ENCODE results near the gene ITPKB.
"Not testable (repeated sequence)": the region's sequence is repeated elsewhere in the genome, so short reads cannot be mapped to it uniquely, and the experiment has no call there.

Gene ITPKB

DNA sequence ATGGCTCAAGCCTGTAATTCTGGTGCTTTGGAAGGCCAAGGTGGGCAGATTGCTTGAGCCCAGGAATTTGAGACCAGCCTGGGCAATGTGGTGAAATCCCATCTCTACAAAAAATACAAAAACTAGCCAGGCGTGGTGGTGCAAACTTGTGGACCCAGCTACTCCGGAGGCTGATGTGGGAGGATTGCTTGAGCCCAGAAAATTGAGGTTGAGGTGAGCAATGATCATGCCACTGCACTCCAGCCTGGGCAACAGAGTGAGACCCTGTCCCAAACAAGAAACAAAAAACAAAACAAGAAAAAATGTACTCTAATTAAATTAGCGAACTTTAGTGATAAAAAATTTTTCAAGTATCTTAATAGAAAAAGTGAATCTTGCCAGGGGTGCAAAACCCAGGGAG lies 28.1 kb upstream of the ITPKB start:
- DNase-seq; H3K4me3 Mint-ChIP-seq; H3K9me3 Mint-ChIP-seq; H3K36me3 Mint-ChIP-seq (ENCODE audit: low read depth); ATAC-seq; H3K27me3 Mint-ChIP-seq; H3K27ac Mint-ChIP-seq: not testable (repeated sequence)
- H3K4me1 Mint-ChIP-seq: peaks cover 20% of the 10 kb centered on the region

DNA sequence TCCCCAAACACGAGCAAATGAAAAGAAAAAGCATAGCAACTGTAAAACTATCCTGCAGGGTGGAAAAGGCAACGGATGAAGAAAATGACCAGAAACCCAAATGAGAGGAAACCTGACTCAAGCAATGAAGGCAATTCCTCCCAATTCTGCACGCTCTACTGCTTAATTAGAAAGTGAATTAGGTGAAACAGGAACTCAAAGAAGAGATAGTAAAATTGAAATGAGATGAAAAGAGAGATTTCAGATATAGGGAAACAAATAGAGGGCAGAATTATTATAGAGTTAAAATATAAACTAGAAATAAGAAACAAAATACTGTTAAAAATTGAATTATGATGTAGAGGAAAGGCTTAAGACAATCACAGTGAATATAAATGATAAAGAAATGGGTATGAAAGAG lies 27.5 kb upstream of the ITPKB start:
- Mint-ChIP-seq H3K36me3 (ENCODE audit: low read depth) (peaks cover 3% of the 10 kb centered on the region), H3K4me3 (no peak overlapping the region), H3K27me3 (no peaks in the 10 kb centered on the region), H3K27ac (no peak overlapping the region), H3K9me3 (no peaks in the 10 kb centered on the region), H3K4me1 (peaks cover 20% of the 10 kb centered on the region)
- ATAC-seq: no peak
- DNase-seq: no peak

GRCh38 chr1:226764533-226764932 lies 25.5 kb upstream of the ITPKB start:
- Mint-ChIP-seq H3K4me1 (peaks cover 20% of the 10 kb centered on the region), H3K36me3 (ENCODE audit: low read depth) (peaks cover 3% of the 10 kb centered on the region), H3K4me3 (no peak overlapping the region), H3K27ac (no peak overlapping the region), H3K9me3 (no peaks in the 10 kb centered on the region), H3K27me3 (no peaks in the 10 kb centered on the region)
- DNase-seq (no peak), ATAC-seq (no peak)

DNA sequence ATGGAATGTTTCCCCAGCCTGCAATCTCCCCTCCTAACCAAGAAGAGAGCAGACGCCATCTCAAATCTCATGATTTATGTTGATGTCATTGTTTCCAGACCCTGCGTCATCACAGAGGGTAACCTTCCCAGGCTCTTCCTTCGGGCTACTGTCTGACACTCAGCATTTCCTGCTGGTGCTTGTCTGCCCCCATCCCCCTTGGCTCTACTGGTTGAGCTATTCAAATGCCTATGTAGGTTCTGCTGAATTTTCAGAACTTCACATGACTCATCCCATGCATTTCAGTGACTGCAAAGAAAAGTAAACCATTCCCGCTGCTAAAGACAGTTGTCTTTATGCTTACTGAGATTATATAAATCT lies 24.8 kb upstream of the ITPKB start:
- Mint-ChIP-seq H3K27ac (peak overlapping the region; percentile 38), H3K36me3 (ENCODE audit: low read depth) (peaks cover 3% of the 10 kb centered on the region), H3K27me3 (no peaks in the 10 kb centered on the region), H3K9me3 (no peaks in the 10 kb centered on the region), H3K4me1 (peaks cover 20% of the 10 kb centered on the region), H3K4me3 (no peak overlapping the region)
- peak; percentile 90 for ATAC-seq
- peak; percentile 24 for DNase-seq

- ATAC-seq (no peak), DNase-seq (no peak)
- Mint-ChIP-seq H3K4me3 (no peak overlapping the region), H3K36me3 (ENCODE audit: low read depth) (peaks cover 3% of the 10 kb centered on the region), H3K4me1 (peaks cover 20% of the 10 kb centered on the region), H3K27ac (peak overlapping the region; percentile 38), H3K27me3 (no peaks in the 10 kb centered on the region), H3K9me3 (no peaks in the 10 kb centered on the region)
Measured at GRCh38 chr1:226762988-226763904, 24.2 kb upstream of the ITPKB start.

DNA sequence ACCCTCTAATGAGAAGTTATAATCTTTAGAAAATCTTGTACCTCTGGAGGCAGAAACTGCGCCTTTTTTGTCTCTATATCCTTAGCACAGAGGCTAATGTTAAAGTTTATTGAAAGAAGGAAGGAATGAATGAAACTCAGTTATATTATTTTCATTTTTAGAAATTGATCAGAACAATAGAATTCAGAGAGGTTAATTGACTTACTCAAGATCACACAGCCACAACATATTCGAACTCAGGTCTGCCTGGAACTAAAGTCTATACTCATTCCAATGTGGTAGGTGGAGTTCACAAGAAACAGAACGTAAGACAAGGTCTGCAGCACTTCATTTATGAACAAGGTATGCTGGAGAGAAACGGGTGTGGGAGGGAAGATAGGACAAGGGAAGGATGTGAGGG lies 23.0 kb upstream of the ITPKB start:
- H3K9me3 Mint-ChIP-seq: no peaks in the 10 kb centered on the region
- peaks cover 20% of the 10 kb centered on the region for H3K4me1 Mint-ChIP-seq
- H3K4me3 Mint-ChIP-seq: no peak overlapping the region

DNA sequence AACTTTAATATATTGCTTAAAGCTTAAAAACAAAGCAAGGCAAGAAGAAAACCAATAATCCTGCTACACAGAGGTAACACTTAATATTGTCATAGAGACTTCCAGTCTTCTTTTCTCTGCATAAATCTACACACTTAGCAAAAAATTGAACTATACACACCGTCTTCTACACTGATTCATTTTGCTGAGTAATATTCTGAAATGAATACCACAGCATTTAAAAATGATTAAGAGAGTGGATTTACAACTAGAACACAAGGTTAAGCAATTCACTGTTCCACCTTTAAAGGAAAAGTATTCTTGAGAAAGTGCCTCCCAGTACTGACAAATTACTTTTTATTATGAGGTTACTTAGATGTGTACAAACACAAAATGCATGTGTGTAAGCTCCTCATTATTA lies 22.2 kb upstream of the ITPKB start:
- H3K4me3 Mint-ChIP-seq: no peak overlapping the region
- no peak overlapping the region for H3K27ac Mint-ChIP-seq
- ATAC-seq (no peak), DNase-seq (no peak)
- H3K36me3 Mint-ChIP-seq (ENCODE audit: low read depth): peaks cover 3% of the 10 kb centered on the region
- H3K9me3 Mint-ChIP-seq: no peaks in the 10 kb centered on the region
- H3K27me3 Mint-ChIP-seq: no peaks in the 10 kb centered on the region
- H3K4me1 Mint-ChIP-seq: peaks cover 20% of the 10 kb centered on the region

More for the DNA sequence above, 23.0 kb upstream of the ITPKB start:
- ATAC-seq (no peak), DNase-seq (no peak)
- Mint-ChIP-seq H3K27me3 (no peaks in the 10 kb centered on the region), H3K27ac (no peak overlapping the region), H3K36me3 (ENCODE audit: low read depth) (peaks cover 3% of the 10 kb centered on the region)

GRCh38 chr1:226754793-226755533 lies 15.9 kb upstream of the ITPKB start:
- DNase-seq (no peak), ATAC-seq (no peak)
- H3K27me3 Mint-ChIP-seq: no peaks in the 10 kb centered on the region
- peak overlapping the region; percentile 25 for H3K27ac Mint-ChIP-seq
- peaks cover 21% of the 10 kb centered on the region for H3K4me1 Mint-ChIP-seq
- no peak overlapping the region for H3K4me3 Mint-ChIP-seq
- H3K36me3 Mint-ChIP-seq (ENCODE audit: low read depth): no peaks in the 10 kb centered on the region
- no peaks in the 10 kb centered on the region for H3K9me3 Mint-ChIP-seq

- no peak overlapping the region for H3K4me3 Mint-ChIP-seq
- DNase-seq (no peak), ATAC-seq (no peak)
- peaks cover 23% of the 10 kb centered on the region for H3K4me1 Mint-ChIP-seq
- no peaks in the 10 kb centered on the region for H3K36me3 Mint-ChIP-seq (ENCODE audit: low read depth)
- H3K27me3 Mint-ChIP-seq: no peaks in the 10 kb centered on the region
- H3K9me3 Mint-ChIP-seq: no peaks in the 10 kb centered on the region
- H3K27ac Mint-ChIP-seq: no peak overlapping the region
Measured at GRCh38 chr1:226754097-226754496, 15.0 kb upstream of the ITPKB start.

DNA sequence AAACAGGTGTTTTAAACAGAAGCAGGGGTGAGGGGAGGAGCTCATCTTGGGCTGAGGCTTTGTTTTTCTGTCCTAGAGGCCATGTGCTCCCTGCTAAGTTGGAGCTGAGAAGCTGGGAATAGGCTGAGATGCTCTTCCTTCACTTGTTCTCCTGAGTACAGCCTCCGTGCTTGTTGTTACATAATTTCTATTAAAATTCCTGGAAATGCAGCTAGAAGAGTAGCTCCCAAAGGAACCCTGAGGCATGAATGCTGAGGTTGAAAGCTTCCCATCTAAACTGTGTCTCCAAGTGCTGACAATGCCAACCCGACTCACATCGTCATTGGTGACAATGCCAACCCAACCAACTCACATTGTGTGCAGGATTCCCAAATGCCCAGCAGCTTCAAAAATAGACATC lies 12.6 kb upstream of the ITPKB start:
- Mint-ChIP-seq H3K36me3 (ENCODE audit: low read depth) (no peaks in the 10 kb centered on the region), H3K9me3 (no peaks in the 10 kb centered on the region), H3K4me3 (no peak overlapping the region), H3K27ac (no peak overlapping the region), H3K4me1 (peaks cover 23% of the 10 kb centered on the region), H3K27me3 (no peaks in the 10 kb centered on the region)
- DNase-seq: no peak
- ATAC-seq: no peak

GRCh38 chr1:226751214-226751613 lies 12.1 kb upstream of the ITPKB start:
- Mint-ChIP-seq H3K4me1 (peaks cover 23% of the 10 kb centered on the region), H3K36me3 (ENCODE audit: low read depth) (no peaks in the 10 kb centered on the region), H3K27me3 (no peaks in the 10 kb centered on the region), H3K4me3 (no peak overlapping the region), H3K27ac (no peak overlapping the region), H3K9me3 (no peaks in the 10 kb centered on the region)
- ATAC-seq (no peak), DNase-seq (no peak)

DNA sequence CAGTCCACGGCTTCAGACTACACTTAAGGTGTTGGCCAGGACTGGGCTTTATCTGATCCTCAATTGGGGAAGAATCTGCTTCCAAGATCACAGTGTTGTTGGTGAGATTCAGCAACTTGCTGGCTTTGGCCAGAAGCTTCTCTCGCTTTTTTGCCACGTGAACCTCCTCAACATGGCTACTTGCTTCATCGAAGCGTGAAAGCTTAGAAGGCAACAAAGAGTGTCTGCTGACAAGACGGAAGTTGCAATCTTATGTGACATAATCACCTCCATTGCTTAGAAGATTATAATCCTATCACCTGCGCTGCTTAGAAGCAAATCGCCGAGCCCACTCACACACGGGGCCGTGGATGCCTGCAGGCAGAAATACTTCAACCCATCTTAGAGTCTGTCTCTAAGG lies 10.4 kb upstream of the ITPKB start:
- Mint-ChIP-seq H3K4me3 (no peak overlapping the region), H3K27ac (no peak overlapping the region), H3K27me3 (no peaks in the 10 kb centered on the region), H3K36me3 (ENCODE audit: low read depth) (no peaks in the 10 kb centered on the region), H3K4me1 (peaks cover 10% of the 10 kb centered on the region), H3K9me3 (no peaks in the 10 kb centered on the region)
- ATAC-seq: no peak
- DNase-seq: no peak

DNA sequence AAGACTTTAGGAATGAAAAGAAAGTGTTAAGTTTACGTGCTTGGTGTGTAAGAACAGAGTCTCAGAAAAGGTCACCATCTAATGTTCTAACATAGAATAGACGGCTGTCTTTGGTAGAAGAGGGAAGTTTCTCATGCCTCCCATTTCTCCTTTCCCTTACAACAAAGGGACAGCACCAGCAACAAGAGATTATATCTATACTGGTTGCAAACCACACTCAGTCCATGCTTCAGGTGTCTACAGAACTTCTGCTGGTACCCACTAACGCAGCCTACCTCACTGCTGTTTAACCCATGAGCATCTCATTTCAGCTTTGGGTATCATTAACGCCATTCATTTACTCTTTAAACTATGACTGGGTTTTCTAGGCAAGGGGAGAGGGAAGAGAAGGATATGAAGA lies 9.2 kb upstream of the ITPKB start:
- H3K27ac Mint-ChIP-seq: no peak overlapping the region
- ATAC-seq: no peak

DNA sequence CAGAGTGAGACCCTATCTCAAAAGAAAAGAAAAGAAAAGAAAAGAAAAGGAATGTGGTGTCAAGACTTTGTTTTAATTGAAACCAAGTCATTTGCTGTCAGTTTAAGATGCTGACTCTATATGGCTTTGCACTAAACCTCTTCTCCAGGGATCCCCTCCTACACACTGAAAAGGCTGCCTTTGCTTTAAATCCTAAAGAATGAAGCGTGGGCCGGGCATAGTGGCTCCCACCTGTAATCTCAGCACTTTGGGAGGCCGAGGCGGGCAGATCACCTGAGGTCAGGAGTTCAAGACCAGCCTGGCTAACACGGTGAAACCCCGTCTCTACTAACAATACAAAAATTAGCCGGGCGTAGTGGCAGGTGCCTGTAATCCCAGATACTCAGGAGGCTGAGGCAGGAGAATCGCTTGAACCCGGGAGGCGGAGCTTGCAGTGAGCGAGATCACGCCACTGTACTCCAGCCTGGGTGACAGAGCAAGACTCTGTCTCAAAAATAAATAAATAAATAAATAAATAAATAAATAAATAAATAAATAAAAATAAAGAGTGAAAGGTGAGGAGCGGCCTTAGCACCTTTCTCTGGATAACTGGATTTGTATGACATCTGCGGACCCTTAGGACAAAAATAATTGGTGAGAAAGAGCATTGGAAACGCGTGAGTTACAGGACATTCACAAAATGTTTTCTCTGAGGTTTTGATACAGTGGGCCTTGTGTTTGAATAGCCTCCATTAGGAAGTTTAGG lies 8.6 kb upstream of the ITPKB start:
- ATAC-seq; H3K4me1 Mint-ChIP-seq; DNase-seq; H3K27ac Mint-ChIP-seq; H3K36me3 Mint-ChIP-seq (ENCODE audit: low read depth); H3K4me3 Mint-ChIP-seq; H3K27me3 Mint-ChIP-seq; H3K9me3 Mint-ChIP-seq: not testable (repeated sequence)

More for the DNA sequence above, 9.2 kb upstream of the ITPKB start:
- Mint-ChIP-seq H3K4me3 (no peak overlapping the region), H3K9me3 (no peaks in the 10 kb centered on the region), H3K27me3 (no peaks in the 10 kb centered on the region), H3K36me3 (ENCODE audit: low read depth) (no peaks in the 10 kb centered on the region), H3K4me1 (peaks cover 3% of the 10 kb centered on the region)
- DNase-seq: no peak

Measured in activated naive CD8-positive, alpha-beta T cell treated with anti-CD3 and anti-CD28 coated beads, Interleukin-2, amount 50 U/mL, for 24 hours (primary cell).